IMR-90 (cell line): ENCODE results near the gene GARIN5A. TPM values are rescaled to one million over a fixed set of nuclear protein-coding genes. Genes with fewer than 3 reads are reported as not detected.

Experiments used
- ATAC-seq: fragments of 200-7000 bp; cut with Tn5 transposase; 2 replicates; pipeline ENCODE4 v1.9.1; 2020; ENCODE audit warnings: low read depth, mild to moderate bottlenecking, moderate library complexity
- BruUV-seq: library from RNA; stranded (reverse); fragments of 400-500 nt; replicated peaks from 2 replicates; lab custom pipeline; 2021; lab: Mats Ljungman, UMichigan
- CTCF ChIA-PET: fragments of 300-600 bp; formaldehyde crosslinking; extraction: SDS; loops from one replicate; lab custom pipeline; 2021; ENCODE audit warnings: antibody characterized with exemption; lab: Yijun Ruan, JAX
- POLR2A ChIA-PET: fragments of 300-600 bp; sonication (Branson Sonifier 250); formaldehyde crosslinking; loops from one replicate; lab custom pipeline; 2022; ENCODE audit warnings: antibody characterized with exemption; ENCODE audit not compliant: unreplicated experiment; lab: Charles Lee
- DNase-seq: peaks from one replicate; pipeline ENCODE4 v3.0.0; 2013
- H2AFZ ChIP-seq: replicated peaks from 2 replicates; pipeline ENCODE3; 2013; ENCODE audit warnings: low read length, mild to moderate bottlenecking; ENCODE audit not compliant: poor library complexity
- H2AK5ac ChIP-seq: 2 replicates; pipeline ENCODE4 v1.6.1; 2013; ENCODE audit warnings: low read depth, low read length, inconsistent platforms
- H2AK9ac ChIP-seq: replicated peaks from 2 replicates; pipeline ENCODE3; 2013; ENCODE audit warnings: mild to moderate bottlenecking, low read depth, low read length, moderate library complexity; ENCODE audit not compliant: poor library complexity
- H2BK120ac ChIP-seq: 2 replicates; pipeline ENCODE4 v1.6.1; 2013; ENCODE audit warnings: low read depth, low read length, inconsistent platforms
- H2BK15ac ChIP-seq: 3 replicates; pipeline ENCODE4 v1.6.1; 2013; ENCODE audit warnings: low read depth, low read length, inconsistent platforms
- H2BK20ac ChIP-seq: 2 replicates; pipeline ENCODE4 v1.6.1; 2013; ENCODE audit warnings: low read depth, mild to moderate bottlenecking, inconsistent platforms, low read length, moderate library complexity
- H2BK5ac ChIP-seq: 2 replicates; pipeline ENCODE4 v1.6.1; 2013; ENCODE audit warnings: mild to moderate bottlenecking, low read depth, low read length, inconsistent platforms; ENCODE audit not compliant: poor library complexity, severe bottlenecking
- H3K14ac ChIP-seq: replicated peaks from 2 replicates; pipeline ENCODE4 v1.6.1; 2013; ENCODE audit warnings: low read depth, low read length, inconsistent platforms
- H3K18ac ChIP-seq: 2 replicates; pipeline ENCODE4 v1.6.1; 2013; ENCODE audit warnings: low read depth, low read length, control low read depth
- H3K23ac ChIP-seq: 2 replicates; pipeline ENCODE4 v1.6.1; 2013; ENCODE audit warnings: low read depth, low read length, inconsistent platforms
- H3K27ac ChIP-seq: 2 replicates; pipeline ENCODE4 v1.5.1; 2013; ENCODE audit warnings: mild to moderate bottlenecking, control low read depth, low read length; ENCODE audit not compliant: insufficient read depth
- H3K27me3 ChIP-seq: 2 replicates; pipeline ENCODE4 v1.6.1; 2013; ENCODE audit warnings: low read length; ENCODE audit not compliant: control insufficient read depth, insufficient read depth
- H3K36me3 ChIP-seq: 2 replicates; pipeline ENCODE4 v1.6.1; 2013; ENCODE audit warnings: low read length, mixed read lengths; ENCODE audit not compliant: control insufficient read depth, insufficient read depth
- H3K4ac ChIP-seq: 2 replicates; pipeline ENCODE4 v1.6.1; 2013; ENCODE audit warnings: low read depth, low read length, inconsistent platforms
- H3K4me1 ChIP-seq: 2 replicates; pipeline ENCODE4 v1.6.1; 2013; ENCODE audit warnings: low read length, mixed read lengths; ENCODE audit not compliant: control insufficient read depth, insufficient read depth
- H3K4me2 ChIP-seq: 2 replicates; pipeline ENCODE4 v1.6.1; 2013; ENCODE audit warnings: low read depth, mild to moderate bottlenecking, control low read depth, low read length, moderate library complexity
- H3K4me3 ChIP-seq: 2 replicates; pipeline ENCODE4 v1.5.1; 2013; ENCODE audit warnings: low read depth, mild to moderate bottlenecking, control low read depth, low read length, moderate library complexity; ENCODE audit not compliant: insufficient read depth
- H3K56ac ChIP-seq: 2 replicates; pipeline ENCODE4 v1.6.1; 2013; ENCODE audit warnings: low read length, inconsistent platforms; ENCODE audit not compliant: insufficient read depth; ENCODE audit errors: extremely low read depth
- H3K79me1 ChIP-seq, 2 experiments: 2 replicates each; pipeline ENCODE4 v1.6.1; 2013; ENCODE audit warnings: low read length in 2 of 2, inconsistent platforms in 1 of 2, low read depth in 1 of 2
- H3K9ac ChIP-seq: 2 replicates; pipeline ENCODE4 v1.6.1; 2013; ENCODE audit warnings: low read depth, low read length, control low read depth
- H3K9me1 ChIP-seq: 2 replicates; pipeline ENCODE4 v1.6.1; 2013; ENCODE audit warnings: low read length, inconsistent platforms; ENCODE audit not compliant: insufficient read depth
- H3K9me3 ChIP-seq: 2 replicates; pipeline ENCODE4 v1.6.1; 2013; ENCODE audit warnings: low read length; ENCODE audit not compliant: control insufficient read depth, insufficient read depth
- H4K20me1 ChIP-seq: 2 replicates; pipeline ENCODE4 v1.6.1; 2013; ENCODE audit warnings: low read length, inconsistent platforms; ENCODE audit not compliant: insufficient read depth
- H4K5ac ChIP-seq: 2 replicates; pipeline ENCODE4 v1.6.1; 2013; ENCODE audit warnings: mild to moderate bottlenecking, low read depth, low read length, control low read depth
- H4K8ac ChIP-seq, 2 experiments: 2 replicates each; pipeline ENCODE4 v1.6.1; 2013; ENCODE audit warnings: low read depth in 2 of 2, low read length in 2 of 2, control low read depth in 1 of 2, inconsistent platforms in 1 of 2
- H4K91ac ChIP-seq: 2 replicates; pipeline ENCODE4 v1.6.1; 2013; ENCODE audit warnings: low read depth, low read length, inconsistent platforms; ENCODE audit not compliant: insufficient read depth
- NFE2L2 ChIP-seq: fragments of 150-350 bp; IDR thresholded peaks from 2 replicates; pipeline ENCODE4 v1.6.1; 2016; ENCODE audit warnings: low read depth, mild to moderate bottlenecking, low read length
- WGBS, 2 experiments: methylation state at CpG; one replicate each; pipeline versions ENCODE4 v1.1.5 to v1.1.7; 2013; ENCODE audit warnings: missing lambda C conversion rate in 2 of 2; ENCODE audit not compliant: insufficient read length in 1 of 2; ENCODE audit errors: extremely low coverage in 2 of 2; 5-methylcytosine and 5-hydroxymethylcytosine counted together
- dilution Hi-C: fragments of 300-500 bp; cut with HindIII; formaldehyde crosslinking; loops from one replicate; pipeline ENCODE4 v1.14.3; 2018; ENCODE audit warnings: low sequenced_read_pairs; ENCODE audit not compliant: unreplicated experiment
- in situ Hi-C: fragments of 300-500 bp; cut with MboI; formaldehyde crosslinking; loops from 3 replicates; pipeline ENCODE4 v1.14.3; 2019; ENCODE audit warnings: low sequenced_read_pairs, inconsistent platforms, mixed read lengths
- intact Hi-C: fragments of 100-400 bp; cut with micrococcal nuclease; formaldehyde crosslinking; loops from 2 replicates; pipeline ENCODE4 v1.10.0; 2022
- polyA plus RNA-seq, 3 experiments: library from polyadenylated mRNA; depleted of rRNA; stranded (reverse); fragments of >200 nt; gene quantifications; 2 replicates each; pipeline ENCODE4 v1.2.3, GENCODE V29; 2012; ENCODE audit warnings: low replicate concordance in 1 of 3
- total RNA-seq: library from RNA; depleted of rRNA; stranded (reverse); fragments of >200 nt; gene quantifications from 2 replicates; pipeline ENCODE4 v1.2.3, GENCODE V29; 2012

The GARIN5A gene
- total and polyA plus RNA-seq, 2 of the 4 experiments (the other 2 are of a cell fraction): 0.53 TPM; not detected in 1

- Histone ChIP-seq H2BK15ac (no peak overlapping the region), H2BK5ac (no peak overlapping the region), H3K4ac (no peak overlapping the region), H3K9me3 (no peaks in the 10 kb centered on the region), H3K27me3 (peaks cover 2% of the 10 kb centered on the region; the same call in 1 of the 2 replicates), H3K23ac (no peak overlapping the region), H2AK9ac (no peak overlapping the region), H4K91ac (no peak overlapping the region), H3K4me1 (no peaks in the 10 kb centered on the region), H3K14ac (no peak overlapping the region), H2BK120ac (no peak overlapping the region), H2AFZ (peak overlapping the region; percentile 49), H3K79me1 (no peaks in the 10 kb centered on the region), H3K56ac (no peak overlapping the region), H4K5ac (no peak overlapping the region), H2AK5ac (no peak overlapping the region), H3K36me3 (no peaks in the 10 kb centered on the region), H3K4me2 (no peak overlapping the region), H3K18ac (no peak overlapping the region), H4K8ac (no peak overlapping the region), H4K20me1 (no peaks in the 10 kb centered on the region), H3K27ac (no peak overlapping the region), H3K4me3 (no peak overlapping the region), H2BK20ac (no peak overlapping the region), H3K9ac (no peak overlapping the region), H3K9me1 (no peaks in the 10 kb centered on the region)
- dilution Hi-C loops (no loop called here), intact Hi-C loops (no loop called here), in situ Hi-C loops (loop anchor here (5.0 kb wide), 1 partner anchor 97 kb away; the partner anchor contains the start of gene NAPSA)
- ChIA-PET CTCF (no interaction called here), POLR2A (no interaction called here)
- TF ChIP-seq NFE2L2: no peak
- 84% methylated on average over 10 of the region's 19 CpGs; no CpG with 5 or more reads in 1 of the 2 experiments for WGBS, 2 experiments
- DNase-seq: no peak
- no peak for ATAC-seq
- no TSS peak for BruUV-seq
Measured at GRCh38 chr19:50464348-50464747, 12.3 kb downstream of the GARIN5A start.
